Astrocyte of the spinal cord (primary cell): ENCODE results near the gene TMEM212.

ENCODE experiments used
- DNase-seq: peaks from one replicate; pipeline ENCODE4 v3.0.0; 2011; ENCODE audit warnings: low read depth, low spot score
- H3K4me3 ChIP-seq: 2 replicates; pipeline ENCODE4 v1.5.1; 2011; ENCODE audit warnings: low read depth, mild to moderate bottlenecking, low read length, moderate library complexity
- in situ Hi-C: cut with HindIII; loops from 2 replicates; pipeline ENCODE4 v1.10.0; 2017; ENCODE audit warnings: low sequenced_read_pairs
- TF ChIP-seq, protein P1 (sequence below): IDR thresholded peaks from 2 replicates; pipeline ENCODE4 v1.5.1; 2012; ENCODE audit warnings: low read depth, mild to moderate bottlenecking, low read length, inconsistent platforms

The TMEM212 gene

DNA sequence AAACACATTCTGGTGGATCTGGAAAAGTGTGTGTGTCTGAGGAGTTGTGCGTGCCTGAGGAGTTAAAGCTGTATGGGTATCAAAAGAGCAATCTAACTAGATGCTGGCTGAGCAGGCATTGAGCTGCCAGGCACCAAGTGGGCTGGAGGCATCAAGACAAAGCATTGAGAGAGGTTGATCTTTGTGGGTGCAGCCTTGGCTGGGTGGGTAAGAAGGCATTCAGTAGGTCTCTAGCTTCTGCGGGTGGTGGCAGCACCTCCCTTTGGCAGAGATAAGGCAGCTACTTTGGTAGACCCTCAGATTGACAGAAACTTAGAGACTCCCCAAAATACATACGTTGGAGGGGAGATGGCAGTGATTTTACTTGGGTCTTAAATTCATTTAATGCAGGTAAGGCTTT is 15.8 kb upstream of the TMEM212 start:
- no peak for DNase-seq
- TF ChIP-seq, protein P1, sequence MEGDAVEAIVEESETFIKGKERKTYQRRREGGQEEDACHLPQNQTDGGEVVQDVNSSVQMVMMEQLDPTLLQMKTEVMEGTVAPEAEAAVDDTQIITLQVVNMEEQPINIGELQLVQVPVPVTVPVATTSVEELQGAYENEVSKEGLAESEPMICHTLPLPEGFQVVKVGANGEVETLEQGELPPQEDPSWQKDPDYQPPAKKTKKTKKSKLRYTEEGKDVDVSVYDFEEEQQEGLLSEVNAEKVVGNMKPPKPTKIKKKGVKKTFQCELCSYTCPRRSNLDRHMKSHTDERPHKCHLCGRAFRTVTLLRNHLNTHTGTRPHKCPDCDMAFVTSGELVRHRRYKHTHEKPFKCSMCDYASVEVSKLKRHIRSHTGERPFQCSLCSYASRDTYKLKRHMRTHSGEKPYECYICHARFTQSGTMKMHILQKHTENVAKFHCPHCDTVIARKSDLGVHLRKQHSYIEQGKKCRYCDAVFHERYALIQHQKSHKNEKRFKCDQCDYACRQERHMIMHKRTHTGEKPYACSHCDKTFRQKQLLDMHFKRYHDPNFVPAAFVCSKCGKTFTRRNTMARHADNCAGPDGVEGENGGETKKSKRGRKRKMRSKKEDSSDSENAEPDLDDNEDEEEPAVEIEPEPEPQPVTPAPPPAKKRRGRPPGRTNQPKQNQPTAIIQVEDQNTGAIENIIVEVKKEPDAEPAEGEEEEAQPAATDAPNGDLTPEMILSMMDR: no peak
- no peak overlapping the region for H3K4me3 ChIP-seq
- in situ Hi-C loops: no loop called here

DNA sequence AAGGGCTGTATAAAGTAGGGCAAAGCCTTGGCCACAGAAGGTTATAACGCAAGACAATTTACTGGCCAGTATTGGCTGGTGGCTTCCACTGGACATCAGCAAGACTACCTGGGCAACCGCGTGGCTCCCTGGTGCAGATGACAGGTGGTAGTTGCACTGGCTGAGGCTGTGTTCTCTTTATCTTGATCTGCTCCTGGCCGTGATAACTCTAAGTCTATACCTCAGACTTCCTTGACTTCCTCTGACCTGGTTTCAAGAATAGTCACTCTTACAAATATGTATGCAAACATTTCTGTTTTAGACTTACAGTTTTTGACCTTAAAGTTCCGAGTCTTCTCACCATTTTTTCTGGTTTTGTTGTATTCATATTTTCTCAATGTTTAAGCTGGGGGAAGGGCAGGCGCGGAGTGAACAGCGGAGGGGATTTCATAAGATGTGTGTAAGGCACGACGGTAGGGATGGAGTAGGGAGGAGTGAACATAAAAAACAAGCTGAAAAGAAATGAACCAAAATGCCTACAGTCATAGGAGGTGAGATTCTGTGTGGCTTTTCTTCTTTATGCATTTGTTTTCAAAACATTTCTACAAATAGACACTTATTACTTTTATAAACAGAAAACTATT is 15.2 kb upstream of the TMEM212 start:
- no peak overlapping the region for H3K4me3 ChIP-seq
- no peak for DNase-seq
- TF ChIP-seq, protein P1: no peak
- in situ Hi-C loops: no loop called here

DNA sequence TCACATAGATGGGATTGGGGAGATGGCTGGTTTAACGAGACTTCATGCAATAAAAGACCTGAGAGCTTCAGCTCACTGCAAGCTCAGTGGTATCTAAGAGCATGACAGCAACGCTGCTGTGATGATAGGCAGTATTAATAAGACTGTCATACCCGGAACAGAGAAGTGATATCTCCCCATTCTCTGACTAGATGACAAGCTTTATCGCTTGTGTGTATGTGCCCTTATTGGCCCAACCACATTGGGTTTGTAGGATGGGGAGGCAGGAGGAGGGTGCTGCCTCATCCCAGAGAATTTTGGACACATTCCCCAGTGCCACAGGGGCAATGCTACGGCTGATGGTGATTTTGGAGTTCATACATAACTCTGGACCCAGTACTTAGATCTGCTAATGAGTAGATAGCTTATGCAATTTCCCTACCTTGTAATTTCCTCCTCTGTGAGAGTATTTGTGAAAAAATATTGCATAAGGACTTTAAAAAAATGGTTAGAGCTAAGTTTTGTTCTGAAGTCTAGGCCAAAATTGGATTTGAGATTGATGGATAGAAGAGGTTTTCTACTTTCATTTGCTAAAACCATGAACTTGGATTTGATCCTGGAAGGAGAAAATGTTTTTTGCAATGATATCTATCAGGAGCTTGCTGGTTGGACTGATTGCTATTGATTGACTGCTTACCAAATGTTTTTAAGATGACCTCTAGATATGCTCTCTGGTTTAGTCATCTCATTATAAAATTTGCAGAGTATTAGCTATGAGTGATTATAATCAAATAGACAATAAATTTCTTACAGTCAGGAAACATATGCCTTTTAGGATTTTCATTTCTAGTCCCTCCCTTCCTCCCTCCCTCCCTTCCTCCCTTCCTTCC is 14.0 kb upstream of the TMEM212 start:
- H3K4me3 ChIP-seq: no peak overlapping the region
- TF ChIP-seq, protein P1: no peak
- in situ Hi-C loops: no loop called here
- DNase-seq: no peak

DNA sequence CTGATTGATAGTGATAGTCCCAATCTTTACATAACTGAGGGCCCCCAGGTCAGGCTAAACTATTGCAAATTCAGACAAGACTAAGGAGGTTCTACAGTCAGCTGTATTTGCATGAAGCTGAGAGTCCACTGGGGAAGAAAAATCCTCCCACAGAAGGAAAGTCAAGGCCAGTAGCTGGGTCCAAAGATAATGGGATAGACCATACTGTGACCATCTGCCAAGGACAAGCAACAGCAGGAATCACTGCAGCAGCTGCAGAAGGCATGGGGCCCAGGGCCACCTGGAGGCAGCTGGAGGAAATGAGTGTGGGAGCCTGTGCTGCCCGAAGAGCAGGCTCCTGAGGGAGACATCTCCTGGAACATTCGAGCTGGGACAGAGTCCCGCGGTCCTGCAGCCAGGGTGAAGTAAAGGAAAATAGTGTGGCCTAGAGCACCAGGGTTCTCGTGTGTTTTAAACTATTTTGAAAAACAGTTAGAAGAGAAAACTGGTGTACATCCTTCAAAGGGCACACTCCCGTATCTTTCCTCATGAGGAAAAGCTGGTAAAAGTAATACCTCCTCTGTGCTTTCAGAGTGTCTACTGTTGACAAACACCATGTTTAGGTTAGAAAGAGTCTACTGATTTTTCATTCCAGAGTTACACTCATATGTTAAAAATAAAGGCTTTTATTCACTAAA is 13.2 kb upstream of the TMEM212 start:
- no peak overlapping the region for H3K4me3 ChIP-seq
- DNase-seq: peak; percentile 79
- TF ChIP-seq, protein P1: peak; percentile 89
- in situ Hi-C loops: no loop called here

DNA sequence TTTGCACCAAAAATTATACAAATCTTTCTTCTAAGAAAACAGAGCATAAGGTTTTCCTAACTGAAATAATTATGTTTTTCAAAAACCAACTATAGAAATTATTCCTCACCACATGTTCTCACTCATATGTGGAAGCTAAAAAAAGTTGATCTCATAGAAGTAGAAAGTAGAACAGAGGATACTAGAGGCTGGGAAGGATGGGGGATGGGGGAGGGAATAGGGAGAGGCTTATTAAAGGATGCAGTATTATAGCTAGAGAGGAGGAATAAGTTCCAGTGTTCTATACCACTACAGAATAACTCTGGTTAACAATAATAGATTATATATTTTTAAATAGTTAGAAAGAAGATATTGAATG is 12.7 kb upstream of the TMEM212 start:
- DNase-seq: no peak
- in situ Hi-C loops: no loop called here
- no peak overlapping the region for H3K4me3 ChIP-seq
- TF ChIP-seq, protein P1: no peak

DNA sequence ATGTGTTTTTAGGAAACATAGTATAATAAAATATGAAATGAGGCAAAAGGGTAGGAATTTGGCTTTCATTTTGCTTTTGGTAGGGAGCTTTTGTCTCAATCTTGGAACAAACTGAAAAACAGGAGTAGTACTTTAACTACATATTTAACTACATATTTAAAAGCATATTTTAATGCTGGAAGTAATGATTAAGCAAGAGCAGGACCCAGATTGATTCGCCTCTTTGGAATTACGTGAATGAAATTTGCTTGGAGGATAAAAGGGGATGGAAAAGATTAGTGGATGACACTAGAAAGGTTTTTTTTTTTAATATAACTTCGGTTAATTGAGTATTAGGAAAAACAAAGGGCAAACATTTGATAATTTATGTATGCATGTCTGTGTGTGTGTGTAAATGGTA is 11.2 kb upstream of the TMEM212 start:
- no peak for DNase-seq
- in situ Hi-C loops: no loop called here
- TF ChIP-seq, protein P1: no peak
- no peak overlapping the region for H3K4me3 ChIP-seq
